Stimulated activated CD8-positive, alpha-beta memory T cell treated with anti-CD3 and anti-CD28 coated beads, Interleukin-15, amount 100 ng/mL, for 24 hours (primary cell): Measurements from ENCODE around the gene MCM8.

Source experiments
- DNase-seq: peaks from one replicate; pipeline ENCODE4 v3.0.0-alpha.2; 2020; ENCODE audit warnings: low read depth

Gene MCM8

GRCh38 chr20:6044115-6044514 lies 93.7 kb downstream of the MCM8 start:
- DNase-seq: no peak

- no peak for DNase-seq
Observed at GRCh38 chr20:6045566-6045965, 95.1 kb downstream of the MCM8 start.

- no peak for DNase-seq
Observed at GRCh38 chr20:6046432-6046831, 96.0 kb downstream of the MCM8 start.

GRCh38 chr20:6048391-6048790 lies 97.9 kb downstream of the MCM8 start:
- no peak for DNase-seq
